HG02623 (cell line): ENCODE measurements around the gene EGFR.

Experiments used
- ATAC-seq: cut with Tn5 transposase; IDR thresholded peaks from one replicate; pipeline ENCODE4 v1.9.1; 2021; ENCODE audit warnings: moderate library complexity; ENCODE audit not compliant: unreplicated experiment

The EGFR gene

DNA sequence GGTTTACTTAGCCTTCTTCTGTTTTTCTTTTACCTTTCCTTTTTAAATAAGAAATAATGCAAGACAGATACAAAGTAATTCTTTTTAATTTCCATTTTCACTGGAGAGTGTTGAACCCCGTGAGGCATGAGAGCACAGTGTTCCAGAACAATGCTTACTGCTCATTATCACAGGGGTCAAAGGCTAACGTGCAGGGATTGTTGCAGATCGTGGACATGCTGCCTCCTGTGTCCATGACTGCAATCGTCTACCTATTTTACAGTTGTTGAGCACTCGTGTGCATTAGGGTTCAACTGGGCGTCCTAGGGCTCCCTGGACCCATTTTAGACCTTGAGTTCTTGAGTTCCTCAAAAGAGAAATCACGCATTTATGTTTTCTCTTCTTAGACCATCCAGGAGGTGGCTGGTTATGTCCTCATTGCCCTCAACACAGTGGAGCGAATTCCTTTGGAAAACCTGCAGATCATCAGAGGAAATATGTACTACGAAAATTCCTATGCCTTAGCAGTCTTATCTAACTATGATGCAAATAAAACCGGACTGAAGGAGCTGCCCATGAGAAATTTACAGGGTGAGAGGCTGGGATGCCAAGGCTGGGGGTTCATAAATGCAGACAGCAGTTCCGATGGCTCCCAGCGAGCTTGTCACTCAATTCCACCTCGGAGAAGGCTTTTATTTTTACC lies 124.2 kb downstream of the EGFR start:
- ATAC-seq, result no peak

- no peak for ATAC-seq
Measured at GRCh38 chr7:55144333-55145317, 125.8 kb downstream of the EGFR start.

- no peak for ATAC-seq
Measured at GRCh38 chr7:55145606-55146005, 126.8 kb downstream of the EGFR start.

GRCh38 chr7:55147101-55147500 lies 128.3 kb downstream of the EGFR start:
- no peak for ATAC-seq

GRCh38 chr7:55147736-55148135 lies 128.9 kb downstream of the EGFR start:
- ATAC-seq, result no peak

DNA sequence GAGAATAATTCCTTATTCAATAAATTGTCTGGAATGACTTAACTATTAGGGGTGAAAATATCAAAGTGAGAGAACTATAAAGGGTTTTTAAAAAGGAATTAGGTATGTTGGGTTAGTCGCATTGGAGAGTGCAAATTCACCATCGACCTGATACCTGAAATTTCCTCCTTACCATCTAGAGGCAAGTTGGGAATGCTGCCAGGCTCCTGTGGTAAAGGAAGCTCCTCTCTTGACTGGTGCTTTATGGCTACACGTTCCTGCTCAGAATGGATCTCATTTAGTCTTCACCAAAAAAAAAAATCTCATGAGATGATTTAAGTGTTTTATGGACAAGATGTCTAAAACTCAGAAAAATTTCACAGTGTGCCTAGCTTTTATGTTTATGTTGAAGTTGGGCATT lies 129.8 kb downstream of the EGFR start:
- no peak for ATAC-seq

DNA sequence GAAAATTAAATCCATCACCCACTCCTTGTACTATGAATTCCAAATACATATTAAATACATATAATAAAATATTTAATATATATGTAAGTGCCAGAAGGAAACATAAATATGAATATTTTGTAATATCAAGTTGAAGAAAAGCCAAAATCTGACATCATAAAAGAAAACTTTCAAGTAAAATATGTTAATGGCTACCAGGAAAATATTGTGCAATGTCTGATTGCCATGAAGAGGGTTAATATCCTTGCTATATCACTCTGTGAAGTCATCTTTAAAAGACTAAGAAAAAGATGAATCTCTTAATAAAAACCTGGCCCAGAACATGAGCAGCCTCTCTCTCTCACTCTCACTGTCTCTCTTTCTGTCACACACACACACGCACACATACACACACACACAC lies 130.2 kb downstream of the EGFR start:
- ATAC-seq, result no peak

DNA sequence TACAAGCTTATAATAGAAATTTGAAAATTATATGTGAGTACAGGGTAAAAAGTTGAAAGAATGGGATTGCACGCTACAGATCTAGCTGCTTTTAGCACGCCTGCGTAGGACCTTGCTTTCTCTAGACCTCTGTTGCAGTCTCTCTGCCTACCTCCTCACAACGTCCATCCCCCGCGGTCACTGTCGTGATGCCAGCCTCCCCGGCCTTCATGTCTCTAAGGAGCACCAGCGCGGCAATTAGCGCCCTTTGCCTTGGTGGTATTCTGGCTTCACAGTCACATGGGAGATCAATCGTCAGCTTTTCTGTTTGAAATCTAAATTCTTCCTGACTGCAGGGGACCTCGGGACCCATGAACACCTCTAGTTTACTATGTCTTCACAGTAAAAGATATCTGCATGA lies 131.3 kb downstream of the EGFR start:
- no peak for ATAC-seq

DNA sequence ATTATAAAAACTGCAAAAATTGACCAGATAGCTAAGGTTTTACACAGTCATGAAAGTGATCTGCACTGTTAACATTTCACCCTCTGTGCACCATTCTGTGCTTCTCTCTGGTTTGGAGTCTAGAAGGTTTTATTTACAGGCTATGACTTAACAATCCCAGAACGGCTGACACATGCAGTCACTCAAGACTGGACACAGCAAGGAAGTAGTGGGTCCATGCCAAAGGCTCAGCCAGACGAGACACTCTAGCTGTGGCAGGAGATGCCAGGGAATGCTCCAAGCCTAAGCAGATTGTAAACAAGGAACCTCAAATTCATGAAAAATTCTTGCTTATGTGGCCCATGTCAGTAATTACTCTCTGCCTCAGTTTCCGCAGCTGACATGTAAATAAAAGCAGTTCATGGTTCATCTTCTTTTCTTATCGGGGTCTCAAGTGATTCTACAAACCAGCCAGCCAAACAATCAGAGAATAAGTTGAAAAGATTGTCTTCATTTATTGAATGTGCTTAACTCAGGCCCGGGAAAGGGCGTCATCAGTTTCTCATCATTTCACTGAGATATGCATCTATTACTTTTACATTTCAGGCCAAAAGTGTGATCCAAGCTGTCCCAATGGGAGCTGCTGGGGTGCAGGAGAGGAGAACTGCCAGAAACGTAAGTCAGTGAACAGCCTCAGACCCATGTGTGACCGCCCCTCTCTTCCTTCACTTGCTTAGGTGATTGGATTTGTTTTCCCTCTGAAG lies 132.1 kb downstream of the EGFR start:
- ATAC-seq, result no peak

DNA sequence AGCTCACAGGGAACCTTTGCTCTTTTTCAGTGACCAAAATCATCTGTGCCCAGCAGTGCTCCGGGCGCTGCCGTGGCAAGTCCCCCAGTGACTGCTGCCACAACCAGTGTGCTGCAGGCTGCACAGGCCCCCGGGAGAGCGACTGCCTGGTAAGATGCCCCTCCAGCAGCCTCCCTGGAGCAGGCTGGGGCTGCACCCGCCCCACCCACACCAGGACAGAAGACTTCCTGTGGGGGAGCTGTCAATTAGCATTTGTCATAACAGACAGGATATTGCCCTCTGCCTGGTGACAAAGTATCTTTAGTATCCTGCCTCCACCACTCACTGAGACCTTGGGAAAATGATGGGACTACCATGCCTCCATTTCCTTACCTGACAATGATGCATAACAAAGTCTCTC lies 133.7 kb downstream of the EGFR start:
- no peak for ATAC-seq

GRCh38 chr7:55154096-55154495 lies 135.3 kb downstream of the EGFR start:
- no peak for ATAC-seq

DNA sequence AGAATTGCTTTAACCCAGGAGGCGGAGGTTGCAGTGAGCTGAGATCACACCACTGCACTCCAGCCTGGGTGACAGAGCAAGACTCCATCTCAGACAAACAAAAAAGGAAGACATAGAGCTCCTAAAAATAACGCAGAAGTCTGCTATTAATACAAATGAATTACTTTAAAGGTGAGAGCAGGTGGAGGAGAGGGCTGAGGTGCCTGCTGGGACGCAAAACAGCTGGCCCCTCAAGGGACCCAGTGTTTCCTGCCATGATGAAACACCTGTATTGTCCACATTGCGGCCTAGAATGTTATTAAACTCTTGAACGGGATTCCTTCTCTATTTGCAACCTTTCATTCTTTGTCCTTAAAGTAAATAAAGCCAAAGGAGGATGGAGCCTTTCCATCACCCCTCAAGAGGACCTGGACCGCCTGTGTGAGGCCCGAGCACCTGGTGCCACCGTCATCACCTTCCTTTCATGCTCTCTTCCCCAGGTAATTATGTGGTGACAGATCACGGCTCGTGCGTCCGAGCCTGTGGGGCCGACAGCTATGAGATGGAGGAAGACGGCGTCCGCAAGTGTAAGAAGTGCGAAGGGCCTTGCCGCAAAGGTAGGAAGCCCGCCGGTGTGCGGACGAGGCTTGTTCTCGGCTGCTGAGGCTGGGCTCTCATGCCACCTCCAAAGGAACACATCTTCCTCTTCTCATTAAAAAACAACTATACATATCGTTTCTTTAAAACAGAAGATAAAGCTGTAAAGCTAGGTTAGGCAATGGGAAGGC lies 136.7 kb downstream of the EGFR start:
- ATAC-seq, result no peak

GRCh38 chr7:55156919-55157763 lies 138.3 kb downstream of the EGFR start:
- ATAC-seq, result no peak

DNA sequence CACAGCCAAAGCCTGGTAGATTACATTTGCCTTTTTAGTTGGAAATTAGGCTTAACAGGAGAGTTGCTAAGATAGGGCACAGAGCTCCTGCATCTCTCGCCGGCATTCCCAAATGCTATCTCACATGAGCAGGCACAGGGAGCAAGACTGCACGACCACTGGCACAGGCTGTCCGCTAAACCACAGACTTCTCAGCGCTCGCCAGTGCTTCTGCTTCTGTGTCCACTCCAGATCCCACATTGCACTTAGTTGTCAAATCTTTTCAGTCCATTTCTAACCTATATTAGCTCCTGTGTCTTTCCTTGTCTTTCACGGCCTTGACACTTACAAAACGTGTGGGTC lies 138.9 kb downstream of the EGFR start:
- ATAC-seq, result no peak

DNA sequence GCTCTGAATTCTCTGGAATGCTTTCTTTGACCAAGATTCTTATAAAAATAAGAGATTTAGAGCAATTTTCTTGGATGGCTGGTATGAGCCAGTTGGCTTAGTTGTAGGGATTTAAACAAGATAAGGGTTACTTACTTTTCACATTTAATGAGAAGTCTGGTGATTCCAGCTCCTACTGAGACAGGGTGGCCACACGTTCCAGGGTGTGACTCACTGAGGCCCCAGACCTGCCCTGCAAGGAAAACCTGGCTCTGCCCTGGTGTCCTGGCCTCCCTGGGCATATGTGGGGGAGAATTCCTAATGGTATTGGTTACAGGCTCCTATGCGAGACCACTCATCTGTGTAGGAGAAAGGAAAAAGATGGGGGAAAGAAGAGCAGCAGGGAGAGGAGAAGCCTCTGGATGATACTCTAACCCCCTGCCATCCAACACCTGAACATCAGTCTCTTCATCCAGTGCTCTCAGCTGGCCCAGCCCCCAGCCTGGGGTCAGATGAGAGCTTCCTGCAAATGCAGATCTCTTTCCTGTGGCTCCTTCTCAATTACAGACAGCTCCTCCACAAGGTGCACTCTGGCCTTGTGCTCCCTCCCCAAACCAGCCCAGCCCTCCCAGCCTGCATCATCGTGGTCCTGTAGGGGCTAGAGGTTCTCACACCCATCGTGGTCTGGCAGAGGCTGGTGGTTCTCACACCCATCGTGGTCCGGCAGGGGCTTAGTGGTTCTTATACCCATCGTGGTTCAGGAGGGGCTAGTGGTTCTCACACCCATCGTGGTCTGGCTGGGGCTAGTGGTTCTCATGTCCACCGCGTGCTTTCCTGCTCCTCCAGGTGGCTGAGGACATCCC lies 139.9 kb downstream of the EGFR start:
- no peak for ATAC-seq

GRCh38 chr7:55160539-55160938 lies 141.7 kb downstream of the EGFR start:
- ATAC-seq, result no peak

DNA sequence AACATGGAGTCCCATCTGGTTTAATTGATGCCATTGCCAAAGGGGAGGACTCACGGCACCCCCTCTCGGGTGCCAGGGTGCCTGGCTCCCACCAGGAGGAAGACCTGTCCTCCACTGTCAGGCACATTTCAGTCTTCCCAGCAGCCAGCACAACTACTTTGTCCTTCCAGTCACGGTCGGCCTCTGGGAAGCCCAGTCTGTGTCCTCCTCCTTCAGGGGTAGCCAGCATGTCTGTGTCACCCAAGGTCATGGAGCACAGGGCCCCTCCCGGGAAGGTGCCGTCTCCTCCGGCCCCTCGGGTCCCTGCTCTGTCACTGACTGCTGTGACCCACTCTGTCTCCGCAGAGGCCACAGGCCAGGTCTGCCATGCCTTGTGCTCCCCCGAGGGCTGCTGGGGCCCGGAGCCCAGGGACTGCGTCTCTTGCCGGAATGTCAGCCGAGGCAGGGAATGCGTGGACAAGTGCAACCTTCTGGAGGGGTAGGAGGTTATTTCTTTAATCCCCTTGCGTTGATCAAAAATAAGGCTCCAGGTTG lies 142.4 kb downstream of the EGFR start:
- ATAC-seq, result no peak

DNA sequence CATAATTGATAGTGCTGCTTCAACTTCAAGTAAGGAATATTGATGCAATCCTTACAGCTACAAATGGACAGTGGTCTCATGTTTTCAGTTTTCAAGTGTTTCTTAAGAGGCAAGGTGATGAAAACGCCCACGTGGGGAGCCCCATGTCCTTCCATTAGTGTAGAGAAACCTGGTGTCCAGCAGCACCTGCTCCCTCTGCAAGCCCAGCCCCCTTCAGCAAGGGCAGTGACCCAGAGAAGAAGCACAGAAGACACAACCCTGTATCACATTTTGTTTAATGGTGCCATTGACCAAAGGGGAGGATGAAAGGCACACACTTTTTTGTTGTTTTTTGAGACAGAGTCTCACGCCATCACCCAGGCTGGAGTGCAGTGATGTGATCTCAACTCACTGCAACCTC lies 143.7 kb downstream of the EGFR start:
- no peak for ATAC-seq

- ATAC-seq, result no peak
Measured at GRCh38 chr7:55163733-55164132, 144.9 kb downstream of the EGFR start.
